ENCODE results near the gene DYNLT5.
"Not testable (repeated sequence)": the region's sequence is repeated elsewhere in the genome, so short reads cannot be mapped to it uniquely, and the experiment has no call there.

Gene DYNLT5

GRCh38 chr1:66725885-66726665 is 26.2 kb upstream of the DYNLT5 start:
- TF ChIP-seq SNAI2 (CRISPR knock-in tag; IDR thresholded peaks at IDR 0.05), result no peak
- TF ChIP-seq GLIS3 (CRISPR knock-in tag; IDR thresholded peaks at IDR 0.05), result no peak
- TF ChIP-seq ZFP30 (CRISPR knock-in tag; IDR thresholded peaks at IDR 0.05), result no peak
- TF ChIP-seq PPARA (CRISPR knock-in tag; IDR thresholded peaks at IDR 0.05; ENCODE audit: borderline replicate concordance), result no peak
- TF ChIP-seq TCF4 (CRISPR knock-in tag; IDR thresholded peaks at IDR 0.05; ENCODE audit: borderline replicate concordance), result no peak
- TF ChIP-seq, protein P1, sequence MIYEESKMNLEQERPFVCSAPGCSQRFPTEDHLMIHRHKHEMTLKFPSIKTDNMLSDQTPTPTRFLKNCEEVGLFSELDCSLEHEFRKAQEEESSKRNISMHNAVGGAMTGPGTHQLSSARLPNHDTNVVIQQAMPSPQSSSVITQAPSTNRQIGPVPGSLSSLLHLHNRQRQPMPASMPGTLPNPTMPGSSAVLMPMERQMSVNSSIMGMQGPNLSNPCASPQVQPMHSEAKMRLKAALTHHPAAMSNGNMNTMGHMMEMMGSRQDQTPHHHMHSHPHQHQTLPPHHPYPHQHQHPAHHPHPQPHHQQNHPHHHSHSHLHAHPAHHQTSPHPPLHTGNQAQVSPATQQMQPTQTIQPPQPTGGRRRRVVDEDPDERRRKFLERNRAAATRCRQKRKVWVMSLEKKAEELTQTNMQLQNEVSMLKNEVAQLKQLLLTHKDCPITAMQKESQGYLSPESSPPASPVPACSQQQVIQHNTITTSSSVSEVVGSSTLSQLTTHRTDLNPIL (CRISPR knock-in tag; IDR thresholded peaks at IDR 0.05; ENCODE audit: low read depth), result no peak
- TF ChIP-seq ZC3H10 (CRISPR knock-in tag; IDR thresholded peaks at IDR 0.05), result no peak
- no peak for TF ChIP-seq ZNF70 (CRISPR knock-in tag; IDR thresholded peaks at IDR 0.05)
- TF ChIP-seq ISL1 (CRISPR knock-in tag; IDR thresholded peaks at IDR 0.05), result no peak
- TF ChIP-seq ZNF8 (CRISPR knock-in tag; IDR thresholded peaks at IDR 0.05), result no peak
- TF ChIP-seq TOX (CRISPR knock-in tag; IDR thresholded peaks at IDR 0.05; ENCODE audit: borderline replicate concordance), result no peak
- peak; percentile 87 for ATAC-seq

GRCh38 chr1:66728021-66728420 is 24.2 kb upstream of the DYNLT5 start:
- no peak for TF ChIP-seq ZNF70 (CRISPR knock-in tag; IDR thresholded peaks at IDR 0.05)
- no peak for TF ChIP-seq PPARA (CRISPR knock-in tag; IDR thresholded peaks at IDR 0.05; ENCODE audit: borderline replicate concordance)
- no peak for TF ChIP-seq BACH2 (CRISPR knock-in tag; IDR thresholded peaks at IDR 0.05; ENCODE audit: borderline replicate concordance)
- no peak for TF ChIP-seq SNAI2 (CRISPR knock-in tag; IDR thresholded peaks at IDR 0.05)
- no peak for TF ChIP-seq POU6F1 (CRISPR knock-in tag; IDR thresholded peaks at IDR 0.05; ENCODE audit: borderline replicate concordance, low read depth)
- TF ChIP-seq PATZ1 (CRISPR knock-in tag; IDR thresholded peaks at IDR 0.05; ENCODE audit: borderline replicate concordance), result no peak
- no peak for TF ChIP-seq TOX (CRISPR knock-in tag; IDR thresholded peaks at IDR 0.05; ENCODE audit: borderline replicate concordance)
- no peak for TF ChIP-seq ISL1 (CRISPR knock-in tag; IDR thresholded peaks at IDR 0.05)
- no peak for TF ChIP-seq GLIS3 (CRISPR knock-in tag; IDR thresholded peaks at IDR 0.05)

DNA sequence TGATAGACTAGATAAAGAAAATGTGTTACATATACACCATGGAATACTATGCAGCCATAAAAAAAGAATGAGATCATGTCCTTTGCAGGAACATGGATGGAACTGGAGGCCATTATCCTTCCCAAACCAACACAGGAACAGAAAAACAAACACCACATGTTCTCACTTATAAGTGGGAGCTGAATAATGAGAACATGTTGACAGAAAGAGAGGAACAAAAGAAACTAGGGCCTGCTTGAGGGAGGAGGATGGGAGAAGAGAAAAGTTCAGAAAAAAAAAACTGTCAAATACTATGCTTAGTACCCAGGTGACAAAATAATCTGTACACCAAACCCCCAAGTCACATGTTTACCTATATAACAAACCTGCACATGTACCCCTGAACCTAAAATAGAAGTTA is 23.5 kb upstream of the DYNLT5 start:
- ATAC-seq, result not testable (repeated sequence)
- TF ChIP-seq ZNF70 (CRISPR knock-in tag; IDR thresholded peaks at IDR 0.05), result peak; percentile 44; the same call in 1 of the 2 replicates

More at GRCh38 chr1:66728021-66728420, 24.2 kb upstream of the DYNLT5 start:
- no peak for ATAC-seq

GRCh38 chr1:66729119-66729518 is 23.1 kb upstream of the DYNLT5 start:
- no peak for ATAC-seq
- no peak for TF ChIP-seq CSDC2 (CRISPR knock-in tag; IDR thresholded peaks at IDR 0.05)
- TF ChIP-seq, protein P1 (CRISPR knock-in tag; IDR thresholded peaks at IDR 0.05; ENCODE audit: low read depth), result no peak
- no peak for TF ChIP-seq GLIS3 (CRISPR knock-in tag; IDR thresholded peaks at IDR 0.05)
- TF ChIP-seq TOX (CRISPR knock-in tag; IDR thresholded peaks at IDR 0.05; ENCODE audit: borderline replicate concordance), result no peak
- TF ChIP-seq CSRNP3 (CRISPR knock-in tag; IDR thresholded peaks at IDR 0.05), result no peak
- TF ChIP-seq SNAI2 (CRISPR knock-in tag; IDR thresholded peaks at IDR 0.05), result no peak
- TF ChIP-seq ZNF70 (CRISPR knock-in tag; IDR thresholded peaks at IDR 0.05), result no peak
- no peak for TF ChIP-seq PPARA (CRISPR knock-in tag; IDR thresholded peaks at IDR 0.05; ENCODE audit: borderline replicate concordance)
- TF ChIP-seq ZC3H10 (CRISPR knock-in tag; IDR thresholded peaks at IDR 0.05), result no peak
- no peak for TF ChIP-seq ESRRG (CRISPR knock-in tag; IDR thresholded peaks at IDR 0.05)
- TF ChIP-seq ZFP30 (CRISPR knock-in tag; IDR thresholded peaks at IDR 0.05), result no peak
- TF ChIP-seq BACH2 (CRISPR knock-in tag; IDR thresholded peaks at IDR 0.05; ENCODE audit: borderline replicate concordance), result no peak
- no peak for TF ChIP-seq ZNF565 (CRISPR knock-in tag; conservative IDR thresholded peaks at IDR 0.05; ENCODE audit: low read depth)
- no peak for TF ChIP-seq ARNTL (CRISPR knock-in tag; IDR thresholded peaks at IDR 0.05; ENCODE audit: borderline replicate concordance, low read depth)
- no peak for TF ChIP-seq ISL1 (CRISPR knock-in tag; IDR thresholded peaks at IDR 0.05)
- TF ChIP-seq POU6F1 (CRISPR knock-in tag; IDR thresholded peaks at IDR 0.05; ENCODE audit: borderline replicate concordance, low read depth), result no peak
- TF ChIP-seq TCF4 (CRISPR knock-in tag; IDR thresholded peaks at IDR 0.05; ENCODE audit: borderline replicate concordance), result no peak

Measured in SK-N-SH treated with all-trans-retinoic acid at 6 μM for 48 hours (cell line).